GM18907 (cell line): Measurements from ENCODE around the gene POLK.
"Not testable (repeated sequence)": the region's sequence is repeated elsewhere in the genome, so short reads cannot be mapped to it uniquely, and the experiment has no call there.

ENCODE experiments used
- ATAC-seq: cut with Tn5 transposase; IDR thresholded peaks from one replicate; pipeline ENCODE4 v1.9.1; 2021; ENCODE audit warnings: mild to moderate bottlenecking, moderate library complexity; ENCODE audit not compliant: unreplicated experiment

Gene POLK

GRCh38 chr5:75510417-75510835 is 1.3 kb upstream of the POLK start:
- peak; percentile 23 for ATAC-seq

GRCh38 chr5:75510836-75511434 is 756 bp upstream of the POLK start:
- peak; percentile 33 for ATAC-seq

- ATAC-seq = no peak
These were observed 838 bp downstream of the POLK start for GRCh38 chr5:75512383-75513074.

- ATAC-seq = no peak
These were observed 2.1 kb downstream of the POLK start for GRCh38 chr5:75513841-75514240.

- no peak for ATAC-seq
These were observed 2.6 kb downstream of the POLK start for GRCh38 chr5:75514323-75514722.

- no peak for ATAC-seq
These were observed 8.1 kb downstream of the POLK start for GRCh38 chr5:75519761-75520160.

GRCh38 chr5:75521195-75521594 is 9.5 kb downstream of the POLK start:
- ATAC-seq = no peak

- ATAC-seq = no peak
These were observed 10.3 kb downstream of the POLK start for GRCh38 chr5:75522025-75522424.

GRCh38 chr5:75522542-75522941 is 10.9 kb downstream of the POLK start:
- no peak for ATAC-seq

GRCh38 chr5:75523275-75523674 is 11.6 kb downstream of the POLK start:
- no peak for ATAC-seq

GRCh38 chr5:75524071-75524470 is 12.4 kb downstream of the POLK start:
- ATAC-seq = peak; percentile 87

- ATAC-seq = no peak
These were observed 12.9 kb downstream of the POLK start for GRCh38 chr5:75524591-75524990.

GRCh38 chr5:75525344-75525743 is 13.7 kb downstream of the POLK start:
- ATAC-seq = no peak

- no peak for ATAC-seq
These were observed 14.4 kb downstream of the POLK start for GRCh38 chr5:75526070-75526469.

- ATAC-seq = no peak
These were observed 17.5 kb downstream of the POLK start for GRCh38 chr5:75529185-75529584.

- no peak for ATAC-seq
These were observed 20.5 kb downstream of the POLK start for GRCh38 chr5:75532190-75532589.

- not testable (repeated sequence) for ATAC-seq
These were observed 22.0 kb downstream of the POLK start for GRCh38 chr5:75533716-75534115.

- ATAC-seq = no peak
These were observed 23.0 kb downstream of the POLK start for GRCh38 chr5:75534734-75535133.

- ATAC-seq = no peak
These were observed 24.5 kb downstream of the POLK start for GRCh38 chr5:75536147-75536546.

GRCh38 chr5:75536694-75537360 is 25.1 kb downstream of the POLK start:
- no peak for ATAC-seq

GRCh38 chr5:75538211-75538610 is 26.5 kb downstream of the POLK start:
- ATAC-seq = no peak

GRCh38 chr5:75545131-75545530 is 33.4 kb downstream of the POLK start:
- no peak for ATAC-seq
